Esophagus (tissue), 2 donors: Measurements from ENCODE around the gene ABR. TPM values are rescaled to one million over a fixed set of nuclear protein-coding genes. Genes with fewer than 3 reads are reported as not detected.
A peak's percentile ranks its signal among the peaks of the same experiment; 100 is the strongest.

Experiments used
- H3K27ac ChIP-seq, 2 donors: one replicate each; pipeline ENCODE4 v1.5.1; 2013; ENCODE audit warnings: low read depth in 2 of 2, mild to moderate bottlenecking in 2 of 2, inconsistent platforms in 1 of 2, low read length in 1 of 2, moderate library complexity in 1 of 2
- H3K27me3 ChIP-seq, 2 donors: one replicate each; pipeline ENCODE4 v1.6.1; 2013; ENCODE audit warnings: low read length in 2 of 2, control low read depth in 1 of 2, mild to moderate bottlenecking in 1 of 2; ENCODE audit not compliant: insufficient read depth in 2 of 2, control insufficient read depth in 1 of 2
- H3K36me3 ChIP-seq, 2 donors: one replicate each; pipeline ENCODE4 v1.6.1; 2013; ENCODE audit warnings: low read length in 1 of 2; ENCODE audit not compliant: control insufficient read depth in 2 of 2, insufficient read depth in 2 of 2
- H3K4me1 ChIP-seq, 2 donors: one replicate each; pipeline ENCODE4 v1.6.1; 2013; ENCODE audit warnings: low read length in 1 of 2; ENCODE audit not compliant: control insufficient read depth in 2 of 2, insufficient read depth in 2 of 2
- H3K4me3 ChIP-seq, 2 donors: one replicate each; pipeline ENCODE4 v1.5.1; 2013; ENCODE audit warnings: low read length in 2 of 2, mild to moderate bottlenecking in 2 of 2, low read depth in 1 of 2, moderate library complexity in 1 of 2
- H3K9me3 ChIP-seq, 2 donors: one replicate each; pipeline ENCODE4 v1.6.1; 2013; ENCODE audit warnings: mild to moderate bottlenecking in 2 of 2, low read depth in 1 of 2, low read length in 1 of 2, moderate library complexity in 1 of 2; ENCODE audit not compliant: control insufficient read depth in 2 of 2, insufficient read depth in 1 of 2
- WGBS, 2 donors: extraction: QIAGEN DNeasy Blood & Tissue Kit; methylation state at CpG; one replicate each; pipeline ENCODE4 v1.1.7; 2013; 5-methylcytosine and 5-hydroxymethylcytosine counted together
- polyA plus RNA-seq, 2 donors: library from polyadenylated mRNA; stranded (reverse); fragments of 200-250 nt; gene quantifications; one replicate each; pipeline ENCODE4 v1.2.3, GENCODE V29; 2013
- donor health status: healthy with polysubstance abuse.
- donor health status: Bipolar disorder and iron deficiency.

The ABR gene
- polyA plus RNA-seq, 2 donors = 48.6 to 57.7 TPM

DNA sequence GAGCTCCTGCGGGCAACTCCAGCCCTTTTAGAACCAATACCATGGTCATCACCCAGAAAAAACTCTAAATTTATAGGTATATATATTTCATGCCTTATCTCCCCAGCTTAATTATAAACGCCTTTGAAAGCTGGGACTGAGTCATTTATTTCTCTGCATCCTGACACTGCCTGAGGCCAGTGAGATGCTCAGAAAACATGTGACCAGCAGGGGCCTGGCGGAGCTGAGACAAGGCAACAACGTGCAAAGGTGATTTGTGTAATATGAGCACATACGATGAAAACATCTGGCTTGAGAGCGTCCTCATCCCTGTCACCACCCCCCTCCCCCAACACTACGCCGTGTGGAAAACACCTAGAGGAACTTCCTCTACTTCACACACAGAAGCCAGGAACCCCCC is 222.9 kb downstream of the ABR start:
- H3K36me3 ChIP-seq = no peaks in the 10 kb centered on the region
- H3K27ac ChIP-seq = peak overlapping the region in 1 of 2 donors; percentile 29
- H3K4me1 ChIP-seq = peaks cover under 1 to 5% of the 10 kb centered on the region in 2 donors
- H3K9me3 ChIP-seq = no peaks in the 10 kb centered on the region
- H3K27me3 ChIP-seq = no peaks in the 10 kb centered on the region
- WGBS, 2 donors = 54 to 59% methylated on average over 8 of the region's 8 CpGs
- no peak overlapping the region for H3K4me3 ChIP-seq

DNA sequence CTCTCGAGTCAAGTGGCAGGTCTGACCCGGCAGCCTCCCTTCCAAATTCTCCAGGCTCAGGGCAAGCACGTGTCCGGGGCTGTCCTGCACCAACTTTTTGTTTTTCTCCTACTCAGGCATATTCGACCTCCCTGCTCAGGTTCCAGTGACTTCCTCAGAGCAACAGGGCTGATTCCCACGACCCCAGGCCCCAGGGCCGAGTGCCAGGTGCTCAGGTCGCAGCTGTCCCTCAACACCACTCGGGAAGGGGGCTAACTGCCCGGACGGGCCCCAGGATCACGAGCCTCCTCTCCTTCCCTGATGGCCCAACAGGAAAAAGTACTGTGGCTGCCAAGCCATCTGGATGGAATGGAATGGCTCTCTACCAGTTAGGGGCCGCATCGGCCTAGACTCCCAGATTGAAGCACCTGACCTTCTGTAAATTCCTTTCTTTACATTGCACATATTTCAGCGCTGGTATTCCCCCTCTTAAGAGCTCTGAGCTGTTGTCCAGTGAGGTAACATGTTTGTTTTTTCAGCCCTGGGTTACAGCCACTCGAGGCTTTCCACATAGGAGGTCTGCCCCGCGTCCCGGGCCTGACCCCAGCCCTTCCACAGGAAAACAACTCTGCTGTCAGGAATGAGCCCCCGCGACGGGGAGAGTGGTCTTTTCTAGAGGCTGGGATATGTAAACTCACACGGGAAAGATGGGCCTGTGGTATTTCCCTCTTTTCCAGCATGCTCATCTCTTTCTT is 225.2 kb downstream of the ABR start:
- no peaks in the 10 kb centered on the region for H3K36me3 ChIP-seq
- no peak overlapping the region for H3K4me3 ChIP-seq
- no peaks in the 10 kb centered on the region for H3K27me3 ChIP-seq
- peak overlapping the region in 1 of 2 donors; percentile 71 for H3K27ac ChIP-seq
- no peaks in the 10 kb centered on the region for H3K9me3 ChIP-seq
- WGBS, 2 donors = 56 to 60% methylated on average over 23 of the region's 23 CpGs
- peaks cover 2 to 5% of the 10 kb centered on the region in 2 donors for H3K4me1 ChIP-seq

DNA sequence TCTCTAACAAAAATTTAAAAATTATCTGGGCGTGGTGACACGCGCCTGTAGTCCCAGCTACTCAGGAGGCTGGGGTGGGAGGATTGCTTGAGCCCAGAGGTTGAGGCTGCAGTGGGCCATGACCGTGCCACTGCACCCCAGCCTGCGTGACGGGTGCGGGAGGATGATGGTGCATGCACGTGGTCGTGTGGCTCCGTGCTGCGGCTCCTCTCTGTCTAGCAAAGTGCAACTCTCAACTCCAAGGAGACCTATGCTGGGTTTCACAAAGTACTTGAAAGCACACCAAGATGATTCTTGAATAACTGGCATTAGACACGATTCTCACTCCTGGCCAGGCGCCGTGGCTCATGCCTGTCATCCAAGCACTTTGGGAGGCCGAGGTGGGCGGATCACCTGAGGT is 226.0 kb downstream of the ABR start:
- peaks cover 2 to 5% of the 10 kb centered on the region in 2 donors for H3K4me1 ChIP-seq
- H3K27me3 ChIP-seq = no peaks in the 10 kb centered on the region
- H3K4me3 ChIP-seq = no peak overlapping the region
- WGBS, 2 donors = 89 to 92% methylated on average over 16 of the region's 16 CpGs
- H3K36me3 ChIP-seq = no peaks in the 10 kb centered on the region
- no peaks in the 10 kb centered on the region for H3K9me3 ChIP-seq
- H3K27ac ChIP-seq = no peak overlapping the region

Other genes starting within 250 kb of the ABR start
- gene NXN, start 200.2 kb downstream of the ABR start, polyA plus RNA-seq = 10 to 100 TPM; 10.1 to 24.0 TPM
- gene TIMM22, start 182.9 kb downstream of the ABR start, polyA plus RNA-seq = 1 to 10 TPM; 5.0 to 9.3 TPM
- gene BHLHA9, start 90.5 kb upstream of the ABR start, polyA plus RNA-seq = not detected
- gene TRARG1, start 99.7 kb upstream of the ABR start, polyA plus RNA-seq = under 1 TPM; 0.04 to 0.08 TPM
- 100 to 1,000 TPM; 246 to 324 TPM for gene YWHAE, start 220.2 kb upstream of the ABR start, polyA plus RNA-seq